NOMO-1 treated with DMSO at 0.1 percent for 48 hours (cell line): Measurements from ENCODE around the gene BRCA1.

Experiments
- DNase-seq: peaks from one replicate; lab custom pipeline; 2025; ENCODE audit not compliant: unreplicated experiment; lab: John Stamatoyannopoulos, UW

Gene BRCA1

DNA sequence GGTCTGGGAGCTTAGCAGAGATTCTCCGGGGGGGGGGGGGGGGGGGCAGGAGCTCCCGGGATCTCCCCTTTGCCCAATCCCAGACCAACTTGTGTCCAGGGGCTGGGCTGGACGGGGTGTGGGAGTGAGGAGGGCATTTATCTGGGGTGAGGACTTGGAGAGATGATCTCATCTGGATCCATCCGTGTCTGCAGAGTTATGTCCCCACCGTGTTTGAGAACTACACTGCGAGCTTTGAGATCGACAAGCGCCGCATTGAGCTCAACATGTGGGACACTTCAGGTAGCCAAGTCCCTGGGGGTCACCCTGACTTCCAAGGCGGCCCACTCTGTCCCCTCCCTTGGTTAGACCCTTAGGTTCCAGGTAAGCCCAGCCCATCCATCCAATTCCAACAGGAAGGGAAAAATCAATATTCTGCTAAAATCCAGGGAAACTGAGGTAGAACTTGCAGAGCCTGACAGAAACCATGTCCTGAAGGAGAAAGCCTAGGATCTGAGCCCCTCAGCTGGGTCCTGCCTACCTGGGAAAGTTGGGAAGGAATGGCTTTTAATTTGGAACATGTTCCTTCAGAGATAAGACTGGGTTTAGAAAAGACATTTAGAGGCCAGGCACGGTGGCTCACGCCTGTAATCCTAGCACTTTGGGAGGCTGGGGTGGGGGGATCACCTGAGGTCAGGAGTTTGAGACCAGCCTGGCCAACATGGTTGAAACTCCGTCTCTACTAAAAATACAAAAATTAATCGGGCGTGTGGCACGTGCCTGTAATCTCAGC, 99.2 kb downstream of the BRCA1 start:
- no peak for DNase-seq

DNA sequence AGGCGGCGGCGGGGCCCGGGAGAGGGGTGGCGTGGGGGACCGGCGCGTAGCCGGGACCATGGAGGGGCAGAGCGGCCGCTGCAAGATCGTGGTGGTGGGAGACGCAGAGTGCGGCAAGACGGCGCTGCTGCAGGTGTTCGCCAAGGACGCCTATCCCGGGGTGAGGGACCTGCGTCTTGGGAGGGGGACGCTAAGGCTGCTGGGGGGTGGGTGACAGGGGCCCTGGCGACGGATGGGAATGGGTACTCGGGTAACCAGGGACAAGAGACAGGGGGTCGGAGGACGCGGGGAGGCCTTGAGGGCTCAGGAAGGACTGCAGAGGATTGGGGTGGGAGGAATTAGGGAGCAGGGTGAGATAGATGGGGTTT, 99.9 kb downstream of the BRCA1 start:
- DNase-seq: no peak

DNA sequence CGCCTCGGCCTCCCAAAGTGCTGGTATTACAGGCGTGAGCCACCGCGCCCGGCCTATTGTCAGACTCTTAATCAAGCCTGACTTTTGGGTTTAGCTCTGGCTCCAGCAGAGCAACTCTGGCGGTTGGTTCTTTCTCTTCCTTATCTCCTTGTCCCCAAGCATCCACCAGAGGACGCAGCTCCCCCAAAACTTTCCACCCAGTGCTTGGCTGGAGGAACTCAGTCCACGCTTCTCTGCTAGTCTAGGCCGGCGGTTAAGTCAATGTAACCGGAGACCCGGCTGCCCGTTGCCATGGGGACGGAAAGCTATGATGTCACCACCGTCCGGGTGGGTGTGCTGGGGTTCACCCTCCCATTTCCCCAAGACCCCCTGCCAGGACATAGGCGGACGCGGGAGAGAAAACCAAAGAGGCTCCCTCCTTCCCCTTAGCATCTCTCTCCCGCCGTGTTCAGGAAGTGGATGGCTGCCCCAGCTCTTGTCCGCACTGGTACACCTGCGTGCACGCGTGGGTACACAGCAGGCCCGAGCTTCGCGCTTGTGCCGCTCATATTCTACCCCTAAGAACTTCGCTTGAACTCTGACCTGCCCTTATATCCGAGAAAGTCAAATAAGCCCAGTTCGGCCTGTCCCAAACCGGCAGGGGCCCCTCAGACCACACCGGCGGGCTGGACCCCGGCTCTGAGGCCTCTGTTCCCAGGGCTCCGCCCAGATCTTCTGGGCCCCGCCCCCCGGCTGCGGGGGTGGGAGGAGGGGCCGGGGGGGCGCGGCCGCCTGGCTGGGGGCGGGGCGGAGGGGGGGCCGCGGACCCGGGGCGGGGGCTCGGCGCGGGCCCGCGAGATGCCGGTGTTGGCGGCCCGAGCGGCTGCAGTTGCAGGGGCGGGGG, 100.5 kb downstream of the BRCA1 start, which contains the start of gene RND2:
RND2 (plus strand) TSS at position 825 of the 883 bp plus-strand sequence. CDS start 117 bp downstream, outside the sequence.
- DNase-seq: peak; percentile 94

DNA sequence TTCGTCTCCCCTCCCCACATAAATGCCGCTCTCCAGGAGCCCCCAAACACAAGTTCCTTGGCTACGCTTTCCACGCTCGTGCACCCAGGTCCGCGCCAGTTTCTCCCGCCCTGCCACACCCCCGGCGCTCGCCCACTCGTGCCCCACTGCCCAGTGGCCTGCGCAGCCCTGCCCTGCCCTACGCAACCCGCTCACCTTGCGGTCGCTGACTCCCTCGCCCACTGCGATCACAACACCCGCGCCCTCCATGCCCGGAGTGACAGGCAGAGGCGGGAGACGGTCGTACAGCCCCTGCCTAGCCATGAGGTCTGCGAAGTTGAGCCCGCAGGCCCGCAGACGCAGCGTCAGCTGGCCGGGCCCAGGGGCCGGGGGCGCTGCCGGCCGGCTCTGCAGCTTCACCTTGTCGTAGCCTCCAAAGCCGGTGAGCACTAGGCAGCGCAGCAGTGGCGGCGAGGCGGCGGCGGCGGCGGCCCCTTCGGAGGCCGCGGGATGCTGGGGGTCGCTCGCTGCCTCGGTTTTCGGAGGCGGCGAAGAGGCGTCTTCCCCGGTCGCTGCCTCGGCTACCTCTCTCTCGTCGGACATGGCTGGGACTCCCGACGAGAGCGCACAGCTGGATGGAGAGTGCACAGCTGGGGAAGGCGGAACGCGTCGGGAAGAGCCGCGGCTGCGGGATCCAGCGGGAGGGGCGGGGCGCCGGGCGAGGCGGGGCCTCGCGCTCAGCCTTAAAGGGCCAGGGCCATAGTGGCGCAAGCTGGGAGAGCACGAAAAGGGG, 103.2 kb downstream of the BRCA1 start, which contains the start of gene VAT1:
VAT1 (minus strand) TSS at position 645 of the 772 bp plus-strand sequence; CDS start at position 582, 63 bp downstream.
- peak; percentile 39 for DNase-seq

DNA sequence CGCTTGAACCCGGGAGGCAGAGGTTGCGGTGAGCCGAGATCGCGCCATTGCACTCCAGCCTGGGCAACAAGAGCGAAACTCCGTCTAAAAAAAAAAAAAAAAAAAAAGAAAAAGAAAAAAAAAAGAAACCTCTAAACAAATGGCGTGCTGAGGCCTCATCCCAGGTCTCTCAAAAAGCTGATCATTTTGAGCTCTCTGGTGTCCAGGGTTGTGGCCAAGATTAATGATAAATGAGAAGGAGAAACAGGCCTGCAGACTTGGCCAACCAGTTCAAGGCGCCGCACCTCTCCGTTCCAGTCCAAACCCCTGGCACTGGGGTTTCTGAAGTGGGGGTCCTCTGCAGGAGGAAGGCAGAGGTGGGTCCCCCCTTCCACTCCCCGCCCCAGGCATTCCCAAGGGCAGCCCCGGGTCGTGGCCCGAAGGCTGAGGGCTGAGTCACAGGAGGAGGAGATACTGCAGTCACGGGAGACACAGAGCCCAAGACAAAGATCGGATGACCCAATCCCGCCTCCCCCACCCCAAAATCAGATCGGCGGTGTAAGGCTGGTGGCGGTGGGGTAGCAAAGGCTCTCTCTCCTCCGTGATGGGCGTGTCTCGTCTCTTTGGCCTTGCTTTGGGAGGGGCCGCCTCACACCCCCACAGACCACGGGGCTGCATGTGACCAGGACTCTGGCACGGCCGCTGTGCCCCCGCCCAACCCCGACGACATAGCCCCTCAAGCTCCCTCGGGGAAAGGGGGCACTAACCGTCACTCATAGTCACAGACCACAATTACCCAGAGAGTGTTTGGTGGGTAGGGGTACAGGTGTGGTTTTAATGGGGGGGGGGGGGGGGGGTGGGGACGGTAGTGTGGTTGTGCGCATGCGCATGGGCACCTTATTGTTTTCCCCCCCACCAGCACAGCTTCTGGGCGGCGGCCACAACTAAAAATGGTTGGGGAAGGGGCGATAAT, 104.1 kb downstream of the BRCA1 start:
- peak; percentile 8 for DNase-seq

DNA sequence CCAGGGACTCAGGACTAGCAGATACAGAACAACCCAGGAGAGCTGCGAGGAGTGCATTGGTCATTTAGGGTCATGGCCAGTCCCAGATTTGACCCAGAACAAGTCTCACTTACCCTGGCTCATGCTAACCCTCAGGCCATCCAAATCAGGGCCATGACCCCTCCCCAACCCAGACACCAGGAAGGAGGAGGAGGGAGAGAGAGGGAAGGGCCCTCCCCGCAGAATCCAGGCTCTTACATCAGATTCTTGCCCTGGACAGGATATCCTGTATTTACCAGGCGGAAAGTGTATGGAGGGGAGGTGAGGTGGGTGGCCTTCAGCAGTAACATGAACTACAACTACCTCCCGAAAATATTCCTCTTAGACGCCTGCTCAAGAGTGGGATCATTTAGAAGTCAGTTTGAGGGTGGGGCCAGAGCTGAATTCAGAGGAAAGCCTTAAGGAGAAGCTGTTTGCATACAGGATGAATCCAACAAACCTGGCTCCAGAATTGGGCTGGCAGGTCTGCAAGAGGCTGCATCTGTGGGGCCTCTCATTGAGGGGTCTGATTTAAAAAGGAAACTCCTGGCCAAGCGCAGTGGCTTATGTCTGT, 105.0 kb downstream of the BRCA1 start:
- DNase-seq: peak; percentile 3

DNA sequence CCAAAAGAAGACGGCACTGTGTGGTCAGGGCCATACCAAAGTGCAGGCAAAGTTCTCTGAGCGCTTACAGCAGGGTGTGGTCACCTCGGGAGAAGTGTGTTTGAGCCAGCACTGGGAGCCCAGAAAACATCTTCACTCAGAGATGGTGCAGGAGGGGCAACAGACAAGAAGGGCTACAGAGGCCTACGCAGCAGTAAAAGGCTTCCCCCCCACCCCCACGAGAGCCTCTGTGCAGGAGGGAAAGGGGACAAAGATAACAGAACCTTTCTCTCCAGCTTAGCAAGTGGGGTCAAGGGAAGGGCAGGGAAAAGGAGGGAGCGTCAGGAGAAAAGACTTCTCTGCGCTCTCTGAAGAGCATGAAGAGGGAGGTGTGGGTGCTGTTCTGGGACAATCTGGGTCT, 105.7 kb downstream of the BRCA1 start:
- peak; percentile 23 for DNase-seq

DNA sequence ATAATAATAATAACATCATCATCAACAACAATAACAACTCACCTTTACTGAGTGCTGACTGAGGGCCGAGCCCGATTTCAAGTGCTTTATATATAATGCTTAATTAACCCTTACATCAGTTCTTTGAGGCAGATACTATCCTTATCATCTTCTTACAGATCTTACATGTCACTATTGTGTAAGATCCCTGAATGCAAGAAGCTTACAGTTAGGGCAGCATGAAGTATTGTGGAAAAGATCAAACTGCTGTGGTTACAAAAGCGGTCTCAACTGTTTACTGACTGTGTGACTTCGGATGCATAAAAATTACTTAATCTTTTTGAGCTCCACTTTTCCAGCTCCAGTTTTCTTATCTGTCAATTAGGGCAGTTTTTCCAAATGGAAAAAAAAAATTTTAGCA, 106.2 kb downstream of the BRCA1 start:
- peak; percentile 80 for DNase-seq

DNA sequence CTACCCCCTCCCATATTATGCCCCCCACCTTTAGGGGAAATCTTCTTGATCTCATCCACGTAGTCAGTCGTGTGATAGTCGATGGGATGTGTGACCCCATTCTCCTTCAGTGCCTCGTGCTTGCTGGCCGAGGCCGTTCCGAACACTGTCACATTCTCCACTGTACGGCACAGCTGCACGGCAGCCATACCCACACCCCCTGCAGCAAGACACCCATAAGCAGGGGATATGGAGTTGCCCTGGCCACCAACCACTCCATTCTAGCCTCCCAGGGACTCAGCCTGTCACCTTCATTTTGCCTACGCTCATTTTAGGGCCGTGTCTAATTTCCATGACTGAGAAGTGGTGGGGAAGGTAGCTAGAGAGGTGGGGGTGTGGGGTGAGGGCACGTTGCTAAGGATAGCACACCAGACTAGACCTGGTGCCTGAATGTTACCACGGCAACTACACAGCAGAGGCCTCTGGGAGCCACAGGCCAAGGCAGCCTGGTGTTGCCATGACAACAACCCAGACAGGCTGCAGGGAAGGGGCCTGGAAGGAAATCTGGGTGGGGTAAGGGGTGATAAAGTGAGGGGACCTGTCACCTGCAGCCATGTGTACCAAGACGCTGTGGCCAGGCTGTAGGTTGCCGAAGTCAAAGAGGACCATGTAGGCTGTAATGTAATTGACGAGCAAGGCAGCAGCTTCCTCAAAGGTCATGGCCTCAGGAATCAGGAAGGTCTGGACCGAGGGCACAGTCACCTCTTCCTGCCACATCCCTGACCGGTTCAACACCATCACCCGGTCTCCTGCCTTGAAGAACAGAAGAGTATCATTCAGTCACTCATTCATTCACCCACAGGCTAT, 106.9 kb downstream of the BRCA1 start:
- DNase-seq: peak; percentile 47

DNA sequence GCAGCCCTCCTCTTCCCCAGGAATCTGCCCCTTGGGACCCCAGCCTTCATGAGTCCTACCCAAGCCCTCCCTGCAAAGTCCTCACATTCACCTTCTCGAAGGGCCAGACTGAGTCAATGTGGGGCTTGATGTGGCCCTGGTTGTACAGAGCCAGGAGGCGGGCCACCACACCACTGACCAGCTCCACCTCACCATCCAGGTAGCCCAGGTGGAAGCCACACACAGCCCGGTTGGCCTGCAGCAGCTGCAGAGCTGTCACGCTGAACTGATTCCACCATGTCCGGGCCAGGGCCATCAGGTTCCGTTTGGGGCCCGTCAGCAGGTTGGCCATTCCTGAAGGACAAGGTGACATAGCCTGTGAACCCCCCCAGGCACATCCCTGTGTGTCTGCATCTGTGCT, 108.9 kb downstream of the BRCA1 start:
- DNase-seq: no peak

DNA sequence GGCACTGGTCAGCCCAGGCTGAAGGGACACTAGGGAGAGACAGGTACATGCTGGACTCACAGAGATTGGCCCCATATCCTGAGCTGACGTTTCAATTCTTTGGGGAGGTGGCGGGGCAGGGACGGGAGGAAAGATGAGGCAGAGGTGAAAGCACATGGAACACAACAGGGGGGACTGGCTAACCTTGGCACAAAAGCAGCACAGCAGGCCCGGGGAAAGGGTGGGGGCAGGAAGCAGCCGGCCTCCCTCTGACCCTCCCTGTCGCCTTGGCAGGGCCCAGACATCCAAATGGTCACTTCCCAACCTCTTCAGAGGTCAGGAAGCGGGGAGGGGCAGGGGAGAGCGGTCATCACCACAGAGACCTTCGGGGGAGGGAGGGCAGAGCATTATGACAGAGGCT, 109.6 kb downstream of the BRCA1 start:
- DNase-seq: no peak

DNA sequence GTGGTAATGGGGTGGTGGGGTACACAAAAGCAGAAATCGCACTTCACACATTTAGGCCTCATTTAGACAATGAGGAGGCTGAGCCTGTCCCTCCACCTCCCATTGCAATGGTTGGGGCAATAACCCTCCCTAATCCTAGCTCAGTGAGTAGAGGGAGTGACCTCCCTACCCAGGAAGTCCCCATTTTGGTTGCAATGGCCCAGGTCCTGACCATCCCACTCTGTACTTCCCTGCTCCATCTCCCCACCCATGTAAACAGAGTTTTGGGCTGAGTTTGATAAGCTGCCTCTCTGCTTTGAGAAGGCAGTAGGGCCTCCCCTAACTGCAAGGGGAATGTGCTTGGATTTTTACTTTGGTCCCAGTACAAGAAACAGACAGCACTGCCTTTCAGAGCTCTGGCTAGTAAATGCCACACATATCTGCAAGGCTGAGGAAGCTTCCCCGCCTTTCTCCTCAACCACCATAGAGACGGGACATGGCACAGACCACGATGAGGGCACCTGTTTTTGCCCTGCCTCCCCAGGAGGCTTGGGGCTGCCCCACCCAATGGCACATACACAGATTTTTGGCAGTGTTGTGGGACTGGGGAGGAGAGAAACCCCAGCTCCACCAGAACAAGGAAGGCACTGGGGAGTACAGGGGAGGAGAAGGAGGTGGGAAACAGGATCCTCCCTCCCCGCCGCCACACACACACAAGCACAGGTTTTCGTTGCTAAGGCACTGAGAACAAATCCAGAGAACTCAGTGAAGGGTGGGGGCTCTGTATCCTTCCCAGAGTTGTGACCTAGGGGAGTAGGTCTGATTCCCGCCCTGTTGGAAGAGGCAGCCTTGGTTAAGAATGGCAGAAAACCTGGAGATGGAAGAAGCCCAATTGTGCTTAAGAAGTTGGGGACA, 110.3 kb downstream of the BRCA1 start:
- no peak for DNase-seq

DNA sequence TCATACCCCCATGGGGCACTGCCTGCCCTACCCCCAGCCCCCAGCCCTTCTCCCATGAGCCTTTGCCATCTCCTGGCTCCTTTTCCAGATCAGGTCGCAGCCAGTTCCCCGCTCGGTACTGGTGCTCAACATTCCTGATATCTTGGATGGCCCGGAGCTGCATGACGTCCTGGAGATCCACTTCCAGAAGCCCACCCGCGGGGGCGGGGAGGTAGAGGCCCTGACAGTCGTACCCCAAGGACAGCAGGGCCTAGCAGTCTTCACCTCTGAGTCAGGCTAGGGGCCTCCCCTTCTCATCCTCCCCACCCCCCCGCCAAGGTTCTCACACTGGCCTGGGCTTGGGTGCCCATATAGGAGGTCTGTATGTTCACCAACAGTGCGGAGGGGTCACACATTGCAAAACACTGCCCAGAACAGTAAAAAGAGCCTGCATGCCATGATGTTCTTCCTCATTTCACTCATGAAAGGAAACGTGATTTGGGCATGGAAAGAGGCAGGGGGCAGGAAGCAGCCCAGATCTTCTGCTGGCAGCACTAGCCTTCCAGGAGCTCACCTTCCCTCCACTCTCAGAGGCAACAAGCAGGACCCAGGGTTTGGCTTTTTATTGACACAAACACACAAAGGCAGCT, 111.0 kb downstream of the BRCA1 start:
- peak; percentile 23 for DNase-seq

DNA sequence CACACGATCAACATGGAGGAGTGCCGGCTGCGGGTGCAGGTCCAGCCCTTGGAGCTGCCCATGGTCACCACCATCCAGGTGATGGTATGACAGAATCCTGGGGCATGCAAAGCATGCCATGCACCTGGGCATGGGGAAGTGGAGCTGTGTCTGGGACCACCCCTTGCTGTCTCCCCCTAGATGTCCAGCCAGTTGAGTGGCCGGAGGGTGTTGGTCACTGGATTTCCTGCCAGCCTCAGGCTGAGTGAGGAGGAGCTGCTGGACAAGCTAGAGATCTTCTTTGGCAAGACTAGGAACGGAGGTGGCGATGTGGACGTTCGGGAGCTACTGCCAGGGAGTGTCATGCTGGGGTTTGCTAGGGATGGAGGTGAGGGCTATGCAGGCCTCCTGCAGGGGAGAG, 111.9 kb downstream of the BRCA1 start:
- no peak for DNase-seq

DNA sequence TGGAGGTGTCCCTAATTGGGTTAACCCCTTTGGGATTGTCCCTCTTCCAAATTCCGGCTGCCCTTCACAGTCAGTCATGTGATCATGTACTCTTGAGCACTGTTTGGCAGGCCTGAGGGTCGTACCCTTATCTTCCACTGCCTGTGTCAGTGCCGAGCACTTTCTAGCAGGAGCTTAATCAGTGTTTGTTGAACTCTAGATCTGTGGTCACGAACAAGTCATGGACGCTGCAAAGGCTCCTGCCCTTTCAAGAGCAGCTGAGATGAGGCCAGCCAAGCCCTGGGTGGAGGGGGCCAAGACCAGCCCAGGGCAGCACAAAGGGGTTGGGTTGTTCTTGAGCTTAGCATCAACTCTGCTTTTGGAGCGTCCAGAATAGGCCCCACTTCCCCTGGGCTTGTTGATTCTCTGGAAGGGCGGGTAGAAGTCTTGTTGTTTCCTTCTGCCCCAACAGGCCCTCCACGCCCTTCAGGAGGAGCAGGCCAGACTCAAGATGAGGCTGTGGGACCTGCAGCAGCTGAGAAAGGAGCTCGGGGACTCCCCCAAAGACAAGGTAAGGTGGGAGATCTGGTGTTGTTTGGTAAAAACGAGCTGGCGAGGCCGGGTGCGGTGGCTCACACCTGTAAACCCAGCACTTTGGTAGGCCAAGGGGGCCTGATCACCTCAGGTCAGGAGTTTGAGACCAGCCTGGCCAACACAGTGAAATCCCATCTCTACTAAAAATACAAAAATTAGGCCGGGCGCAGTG, 113.3 kb downstream of the BRCA1 start:
- no peak for DNase-seq

DNA sequence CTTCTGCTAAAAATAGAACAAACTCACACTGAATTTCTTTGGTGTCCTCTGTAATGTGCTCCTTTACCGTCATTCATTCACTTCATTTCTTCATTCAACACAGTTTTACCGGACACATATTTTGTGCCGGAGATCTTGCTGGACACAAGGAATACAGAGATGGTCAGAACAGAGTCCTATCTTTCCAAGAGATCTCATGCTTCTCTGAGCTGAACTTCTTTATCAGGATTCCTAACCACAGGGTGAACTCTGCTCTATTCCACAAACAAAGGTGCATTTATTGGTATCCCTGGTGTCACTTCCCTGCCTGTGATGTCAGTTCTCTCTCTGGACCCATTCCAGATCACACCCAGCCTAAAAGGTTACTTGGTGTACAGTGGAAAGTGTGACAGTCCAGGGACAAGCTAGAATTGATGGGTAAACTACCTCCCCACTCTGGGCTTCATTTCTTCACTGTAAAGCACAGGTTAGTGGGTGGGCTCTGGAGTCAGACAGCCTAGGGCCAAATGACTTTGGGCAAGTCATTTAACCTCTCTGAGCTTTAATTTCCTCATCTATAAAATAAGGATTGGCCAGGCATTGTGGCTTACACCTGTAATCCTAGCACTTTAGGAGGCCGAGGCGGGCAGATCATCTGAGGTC, 114.4 kb downstream of the BRCA1 start:
- DNase-seq: no peak
